Gastrocnemius medialis (tissue), 4 donors: Measurements from ENCODE around the gene TIPRL. TPM values are rescaled to one million over a fixed set of nuclear protein-coding genes. Genes with fewer than 3 reads are reported as not detected.

ENCODE experiments used
- ATAC-seq, 2 donors: fragments of 150-250 bp; one replicate each; pipeline ENCODE4 v1.9.1; 2016
- DNase-seq, 2 donors: peaks; one replicate each; pipeline ENCODE4 v3.0.0-alpha.2; 2019
- H3K27ac ChIP-seq, 4 donors: fragments of 200-600 bp; sonication (generic); 1 replicate in 1 of 4; 2 replicates in 3 of 4; pipeline ENCODE4 v1.5.1; 2016 to 2018; ENCODE audit warnings: mild to moderate bottlenecking in 2 of 4, moderate library complexity in 1 of 4
- H3K27me3 ChIP-seq, 3 donors: fragments of 200-600 bp; sonication (generic) in 2 of 3; 1 replicate in 1 of 3; 2 replicates in 2 of 3; pipeline versions ENCODE4 v1.5.1 to v1.6.0; 2016 to 2019; ENCODE audit warnings: mild to moderate bottlenecking in 1 of 3, moderate library complexity in 1 of 3
- H3K36me3 ChIP-seq, 2 donors: fragments of 200-600 bp; sonication (generic) in 1 of 2; one replicate each; pipeline ENCODE4 v1.5.1; 2017 to 2018
- H3K4me1 ChIP-seq, 2 donors: fragments of 200-600 bp; sonication (generic) in 1 of 2; one replicate each; pipeline ENCODE4 v1.5.1; 2016 to 2017; ENCODE audit warnings: mild to moderate bottlenecking in 2 of 2
- H3K4me3 ChIP-seq, 4 donors: fragments of 200-600 bp; sonication (generic) in 3 of 4; 1 replicate in 1 of 4; 2 replicates in 3 of 4; pipeline ENCODE4 v1.5.1; 2016 to 2019; ENCODE audit warnings: mild to moderate bottlenecking in 2 of 4
- H3K9me3 ChIP-seq, 3 donors: fragments of 200-600 bp; sonication (generic) in 2 of 3; 1 replicate in 1 of 3; 2 replicates in 2 of 3; pipeline ENCODE4 v1.5.1; 2016 to 2019
- CTCF ChIP-seq, 5 experiments: fragments of 450-650 bp in 3 of 5; fragments of 200-600 bp in 2 of 5; sonication (generic) in 2 of 5; IDR thresholded peaks in 4 of 5; conservative IDR thresholded peaks in 1 of 5; 1 replicate in 4 of 5; 2 replicates in 1 of 5; pipeline ENCODE4 v1.5.1; 2016 to 2019; ENCODE audit warnings: antibody characterized with exemption in 5 of 5, mild to moderate bottlenecking in 3 of 5, moderate library complexity in 3 of 5
- POLR2A ChIP-seq, 2 donors: fragments of 450-650 bp; IDR thresholded peaks; one replicate each; pipeline ENCODE4 v1.6.1; 2017; ENCODE audit warnings: antibody characterized with exemption in 2 of 2, mild to moderate bottlenecking in 2 of 2, moderate library complexity in 2 of 2
- in situ Hi-C, 4 donors: fragments of 200-750 bp; cut with MboI; loops; one replicate each; pipeline versions ENCODE4 v1.15.0 to v1.8.0; 2017; ENCODE audit warnings: low sequenced_read_pairs in 4 of 4
- intact Hi-C: fragments of 100-400 bp; cut with DNase I; formaldehyde crosslinking; loops from one replicate; pipeline ENCODE4 v1.15.1; 2023; ENCODE audit warnings: low total_unique reads
- total RNA-seq, 4 donors: library from RNA; depleted of rRNA; stranded (reverse); fragments of >200 nt; gene quantifications; one replicate each; pipeline versions ENCODE4 v1.1.0 to v1.2.3, GENCODE V29; 2016

Gene TIPRL
- total RNA-seq, 4 donors from 2014 or later, result 23.2 to 35.1 (median 27.1) TPM

DNA sequence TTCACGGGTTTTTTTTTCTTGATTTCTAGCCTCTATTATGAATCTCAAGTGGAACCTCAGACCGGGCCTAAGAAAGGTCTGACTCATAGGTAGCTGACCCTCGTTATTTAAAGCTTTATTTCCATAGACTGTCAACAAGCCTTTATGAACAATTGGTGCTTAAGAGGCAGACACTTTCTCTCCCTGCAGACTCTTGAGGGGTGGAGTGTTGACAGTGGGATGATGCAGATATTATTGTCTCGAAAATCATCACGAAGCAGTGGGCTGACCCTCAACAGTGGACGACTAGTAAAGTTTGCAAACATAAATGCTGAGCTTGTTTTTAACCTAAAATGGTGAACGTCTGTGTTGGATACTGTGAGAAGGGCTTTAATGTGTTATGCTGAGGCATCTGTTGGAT, 48.9 kb downstream of the TIPRL start:
- ATAC-seq (no peak), DNase-seq (no peak)
- Histone ChIP-seq H3K9me3 (no peaks in the 10 kb centered on the region), H3K27me3 (no peaks in the 10 kb centered on the region), H3K36me3 (peaks cover 0 to 7% of the 10 kb centered on the region in 2 donors), H3K4me1 (peaks cover 14 to 31% of the 10 kb centered on the region in 2 donors), H3K27ac (peak overlapping the region; percentile 7 to 75 (median 35)), H3K4me3 (peak overlapping the region in 1 of 4 donors; percentile 89)
- intact Hi-C loops (no loop called here), in situ Hi-C loops (no loop called here)
- TF ChIP-seq CTCF (IDR thresholded peaks at IDR 0.05 in 4 of 5, conservative IDR thresholded peaks at IDR 0.05 in 1 of 5) (no peak), POLR2A (IDR thresholded peaks at IDR 0.05) (no peak)

- intact Hi-C loops, result no loop called here
These were observed 51.1 kb downstream of the TIPRL start for GRCh38 chr1:168229893-168230292.

DNA sequence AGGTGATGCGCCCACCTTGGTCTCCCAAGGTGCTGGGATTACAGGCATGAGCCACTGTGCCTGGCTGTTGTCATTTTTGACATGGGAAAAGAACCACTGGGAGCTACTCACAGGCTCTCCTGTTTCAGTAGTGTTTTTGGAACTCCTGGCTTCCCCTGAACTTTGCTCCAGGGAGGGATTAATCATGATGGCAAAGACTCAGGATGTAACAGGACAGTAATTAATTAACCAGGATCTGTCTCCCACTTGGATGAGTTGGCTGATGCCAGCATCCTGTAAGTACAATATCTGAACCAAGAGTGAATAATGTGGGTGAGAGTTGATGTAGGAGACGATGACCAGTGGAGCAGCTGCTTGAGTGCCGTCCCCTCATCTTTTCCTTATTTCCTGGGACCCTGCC, 51.9 kb downstream of the TIPRL start:
- peaks cover 0 to 16% of the 10 kb centered on the region in 2 donors for H3K36me3 ChIP-seq
- ATAC-seq, result no peak
- no peaks in the 10 kb centered on the region for H3K27me3 ChIP-seq
- no peak for TF ChIP-seq CTCF (IDR thresholded peaks at IDR 0.05 in 4 of 5, conservative IDR thresholded peaks at IDR 0.05 in 1 of 5)
- TF ChIP-seq POLR2A (IDR thresholded peaks at IDR 0.05), result no peak
- no peaks in the 10 kb centered on the region for H3K9me3 ChIP-seq
- intact Hi-C loops (no loop called here), in situ Hi-C loops (no loop called here)
- H3K4me1 ChIP-seq, result peaks cover 18 to 36% of the 10 kb centered on the region in 2 donors
- no peak overlapping the region for H3K27ac ChIP-seq
- H3K4me3 ChIP-seq, result no peak overlapping the region
- no peak for DNase-seq

More at GRCh38 chr1:168229893-168230292, 51.1 kb downstream of the TIPRL start:
- H3K36me3 ChIP-seq, result peaks cover 0 to 16% of the 10 kb centered on the region in 2 donors
- H3K27ac ChIP-seq, result no peak overlapping the region
- no peak for ATAC-seq
- in situ Hi-C loops, result no loop called here
- H3K4me1 ChIP-seq, result peaks cover 14 to 31% of the 10 kb centered on the region in 2 donors
- no peaks in the 10 kb centered on the region for H3K27me3 ChIP-seq
- H3K9me3 ChIP-seq, result no peaks in the 10 kb centered on the region
- DNase-seq, result no peak
- no peak for TF ChIP-seq CTCF (IDR thresholded peaks at IDR 0.05 in 4 of 5, conservative IDR thresholded peaks at IDR 0.05 in 1 of 5)
- TF ChIP-seq POLR2A (IDR thresholded peaks at IDR 0.05), result no peak
- H3K4me3 ChIP-seq, result no peak overlapping the region

DNA sequence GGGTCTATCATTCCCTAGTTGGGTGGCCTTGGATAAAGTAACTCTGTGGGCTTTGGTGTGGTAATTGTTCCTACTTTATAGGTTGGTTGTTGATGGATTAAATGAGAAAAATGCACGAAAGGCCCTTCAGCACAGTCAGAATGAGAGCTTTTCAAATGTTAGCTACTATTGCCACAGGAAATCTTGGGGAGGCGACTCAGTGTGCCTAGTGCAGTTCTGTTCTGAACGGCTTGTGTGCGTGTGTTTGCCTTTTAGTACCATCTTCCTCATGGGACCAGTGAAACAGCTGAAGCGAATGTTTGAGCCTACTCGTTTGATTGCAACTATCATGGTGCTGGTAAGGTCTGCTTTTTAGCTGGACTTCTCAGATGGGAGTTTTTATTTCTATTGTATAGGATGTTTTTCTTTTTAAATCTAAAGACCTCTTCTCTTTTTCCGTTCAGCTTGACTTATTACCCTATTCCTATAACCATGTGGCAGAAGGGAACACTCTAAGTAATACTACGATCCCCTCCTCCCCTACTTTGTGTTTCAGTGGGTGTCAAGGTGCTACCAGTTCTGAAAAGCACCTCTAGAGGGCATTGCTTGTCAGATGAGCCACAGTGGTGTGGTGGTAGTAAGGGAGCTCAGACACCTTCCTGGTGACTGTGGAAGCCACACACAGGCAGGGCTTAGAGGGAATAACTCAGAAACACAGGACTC, 56.2 kb downstream of the TIPRL start:
- intact Hi-C loops, result no loop called here
- peak; percentile 58 to 60 for ATAC-seq

More for the DNA sequence above, 56.2 kb downstream of the TIPRL start:
- no peak for DNase-seq
- Histone ChIP-seq H3K27me3 (no peaks in the 10 kb centered on the region), H3K4me1 (peaks cover 8 to 13% of the 10 kb centered on the region in 2 donors), H3K36me3 (peaks cover 0 to 42% of the 10 kb centered on the region in 2 donors), H3K27ac (no peak overlapping the region), H3K4me3 (no peak overlapping the region), H3K9me3 (no peaks in the 10 kb centered on the region)
- in situ Hi-C loops, result no loop called here
- TF ChIP-seq CTCF (IDR thresholded peaks at IDR 0.05 in 4 of 5, conservative IDR thresholded peaks at IDR 0.05 in 1 of 5) (peak in 4 of 5 experiments; percentile 12 to 54 (median 20)), POLR2A (IDR thresholded peaks at IDR 0.05) (no peak)
